NK-92 (cell line): ENCODE data around the gene GABRB3.

Source experiments
- DNase-seq: peaks from one replicate; lab custom pipeline; 2025; ENCODE audit not compliant: unreplicated experiment; lab: John Stamatoyannopoulos, UW

GABRB3 gene

GRCh38 chr15:26679927-26680326 lies 92.9 kb downstream of the GABRB3 start:
- DNase-seq = no peak

- DNase-seq = no peak
Measured at GRCh38 chr15:26676115-26676514, 96.8 kb downstream of the GABRB3 start.

- no peak for DNase-seq
Measured at GRCh38 chr15:26674467-26674866, 98.4 kb downstream of the GABRB3 start.

- DNase-seq = no peak
Measured at GRCh38 chr15:26673445-26673844, 99.4 kb downstream of the GABRB3 start.

DNA sequence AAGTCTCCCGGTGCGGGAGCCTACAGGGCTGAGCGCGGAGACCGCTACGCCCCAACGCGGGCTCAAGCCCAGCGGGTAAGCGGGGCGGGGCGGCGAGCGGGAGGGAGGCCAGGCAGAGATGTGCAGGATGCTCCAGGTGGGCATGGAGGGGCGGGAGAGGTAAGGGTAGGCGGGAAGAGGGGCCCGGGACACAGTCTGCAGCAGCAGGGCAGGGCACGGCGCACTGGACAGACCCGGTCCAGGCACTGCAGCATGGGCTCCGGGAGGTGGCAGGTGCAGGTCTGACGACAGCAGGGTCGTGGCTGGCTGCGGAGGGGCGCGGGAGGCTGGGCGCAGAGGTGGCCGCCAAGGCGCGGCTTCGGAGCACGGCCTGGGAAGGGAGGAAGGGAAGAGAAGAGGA lies 102.8 kb downstream of the GABRB3 start:
- DNase-seq = no peak

DNA sequence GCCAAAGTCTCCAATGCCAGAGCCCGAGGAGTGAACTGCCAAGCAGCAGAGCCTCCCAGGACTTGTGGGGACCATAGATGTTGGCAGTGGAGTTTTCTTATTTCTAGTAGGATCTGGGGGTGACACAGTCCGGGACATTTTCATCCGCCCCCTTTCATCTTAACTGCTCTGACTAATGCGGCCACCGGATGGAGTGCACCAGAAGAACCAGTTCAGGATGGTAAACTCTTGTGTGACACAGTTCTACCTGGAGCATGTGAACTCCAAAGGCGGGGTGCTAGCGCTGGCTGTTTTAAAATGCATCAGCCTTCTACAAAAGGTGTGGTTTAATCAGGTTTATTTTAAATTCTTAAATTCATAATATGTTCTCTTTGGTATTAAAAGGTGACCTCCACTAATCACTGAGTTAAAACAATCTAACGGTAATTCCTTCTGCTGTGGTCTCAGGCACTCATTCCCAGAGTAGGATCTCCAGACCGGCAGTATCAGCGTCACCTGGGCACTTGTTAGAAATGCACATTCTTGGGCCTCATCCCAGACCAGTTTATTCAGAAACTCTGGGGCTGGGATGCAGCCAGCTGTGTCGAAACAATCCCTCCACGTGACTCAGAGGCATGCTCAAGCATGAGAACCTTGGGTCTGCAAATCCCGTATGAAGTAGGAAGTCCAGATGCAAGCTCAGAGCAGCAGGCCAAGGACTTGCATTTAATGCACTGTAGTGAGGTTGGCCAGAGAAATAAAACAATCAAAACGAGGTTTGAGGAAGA lies 105.5 kb downstream of the GABRB3 start:
- no peak for DNase-seq

- DNase-seq = no peak
Measured at GRCh38 chr15:26665957-26666791, 106.7 kb downstream of the GABRB3 start.

- DNase-seq = no peak
Measured at GRCh38 chr15:26662283-26662682, 110.6 kb downstream of the GABRB3 start.

DNA sequence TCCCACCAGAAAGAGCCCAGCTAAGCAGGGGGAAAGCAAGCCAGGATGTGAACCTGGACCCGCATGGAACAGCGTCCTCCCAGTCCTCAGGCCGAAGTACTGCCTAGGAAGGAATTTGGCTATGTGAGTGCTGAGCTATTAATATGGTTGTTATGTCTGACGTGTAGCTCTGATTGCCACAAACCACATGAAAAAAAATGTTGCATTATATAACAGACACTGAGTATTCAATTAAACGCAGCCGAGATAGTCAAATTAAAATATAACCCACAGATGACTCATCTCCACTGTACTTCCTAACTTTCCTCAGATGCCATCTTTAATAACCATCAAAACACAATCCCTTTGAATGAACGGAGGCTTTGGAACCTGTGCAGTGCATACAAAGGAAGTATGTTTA lies 111.1 kb downstream of the GABRB3 start:
- DNase-seq = no peak

- no peak for DNase-seq
Measured at GRCh38 chr15:26661107-26661506, 111.8 kb downstream of the GABRB3 start.

DNA sequence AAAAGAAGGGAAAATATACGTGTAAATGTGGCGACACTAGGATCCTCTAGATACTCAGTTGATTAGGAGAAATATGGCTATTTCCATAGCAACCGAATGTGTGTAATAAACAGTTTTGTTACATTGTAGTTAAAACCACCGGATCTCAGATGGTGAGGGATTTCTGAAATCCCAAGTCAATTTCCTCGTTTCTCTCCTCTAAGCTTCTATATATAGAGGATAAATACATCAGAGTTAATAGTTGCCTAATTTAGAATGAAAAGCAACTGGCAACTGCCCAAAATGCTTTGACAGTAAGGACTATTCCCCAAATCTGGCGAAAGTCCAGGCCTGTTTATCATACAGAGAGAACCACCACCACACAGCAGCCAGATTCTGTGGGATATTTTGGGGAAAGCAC lies 112.6 kb downstream of the GABRB3 start:
- no peak for DNase-seq

- no peak for DNase-seq
Measured at GRCh38 chr15:26658290-26658689, 114.6 kb downstream of the GABRB3 start.

DNA sequence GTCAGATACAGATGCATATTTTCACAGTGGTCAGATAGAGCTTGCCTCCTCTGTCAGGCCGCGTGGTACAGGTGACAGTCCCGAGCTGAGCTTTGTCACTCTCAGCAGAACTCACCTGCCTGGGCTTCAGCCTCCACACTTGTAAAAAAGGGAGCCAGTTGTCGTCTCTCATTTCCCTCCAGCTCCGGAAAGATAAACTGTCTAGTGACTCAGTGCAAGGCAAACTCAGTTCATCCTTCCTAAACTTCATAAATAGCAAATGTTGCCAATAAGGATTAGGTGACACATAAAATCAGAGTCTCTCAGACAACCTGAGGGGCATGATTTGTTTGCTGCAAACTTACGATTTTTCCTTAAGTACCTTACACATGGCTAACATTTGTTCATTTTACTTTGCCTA lies 116.8 kb downstream of the GABRB3 start:
- no peak for DNase-seq

DNA sequence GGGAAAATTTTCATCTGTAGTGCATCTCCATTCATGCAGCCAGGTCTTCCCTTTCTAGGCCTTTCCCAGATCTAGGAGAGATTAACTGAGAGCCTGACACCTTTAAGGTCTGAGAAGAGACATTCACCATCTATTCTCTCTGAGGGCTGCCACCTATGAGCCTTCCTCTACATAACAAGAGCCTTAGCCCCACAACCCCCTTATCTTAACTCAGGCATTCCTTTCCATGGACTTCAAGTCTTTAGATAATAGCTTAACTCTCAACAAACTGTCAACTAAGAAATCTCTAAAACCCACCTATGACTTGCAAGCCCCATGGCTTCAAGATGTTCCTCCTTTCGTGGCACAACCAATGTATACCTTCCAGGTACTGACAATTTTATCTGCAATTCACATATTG lies 121.0 kb downstream of the GABRB3 start:
- no peak for DNase-seq

- no peak for DNase-seq
Measured at GRCh38 chr15:26648676-26649075, 124.2 kb downstream of the GABRB3 start.

DNA sequence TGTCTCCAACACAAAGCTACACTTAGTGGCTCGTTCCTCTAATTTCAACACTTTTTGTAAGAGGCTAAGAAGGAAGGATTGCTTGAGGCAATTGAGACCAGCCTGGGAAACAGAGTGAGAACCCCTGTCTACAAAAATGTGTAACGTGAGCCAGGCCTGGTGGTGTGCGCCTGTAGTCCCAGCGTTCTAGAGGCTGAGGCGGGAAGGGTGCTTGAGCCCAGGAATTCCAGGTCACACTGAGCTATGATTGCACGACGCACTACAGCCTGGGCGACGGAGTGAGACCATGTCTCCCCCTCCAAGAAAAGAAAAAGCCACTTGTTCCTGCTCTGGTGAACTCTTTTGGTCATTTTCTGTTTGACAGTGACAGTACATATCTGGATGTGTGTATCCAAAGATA lies 127.9 kb downstream of the GABRB3 start:
- DNase-seq = no peak

- DNase-seq = no peak
Measured at GRCh38 chr15:26641144-26641543, 131.7 kb downstream of the GABRB3 start.

DNA sequence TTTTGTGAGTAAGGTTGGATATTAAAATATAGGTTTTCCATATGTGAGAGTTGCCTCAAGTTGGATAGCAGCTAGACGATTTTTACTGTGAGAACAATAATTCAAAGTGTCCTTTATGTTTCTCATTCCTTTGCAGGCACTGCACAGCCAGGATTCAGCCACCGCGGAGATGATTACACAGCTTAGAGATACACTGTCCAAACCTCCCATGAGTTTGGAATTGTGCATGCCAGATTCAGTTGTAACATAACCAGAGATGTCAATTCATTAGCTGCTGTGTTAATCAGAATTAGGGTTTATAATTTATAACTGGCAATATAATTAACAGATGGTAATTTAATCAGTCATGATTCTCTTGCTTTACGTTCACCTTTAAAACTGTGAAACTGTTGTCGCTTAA lies 132.3 kb downstream of the GABRB3 start:
- no peak for DNase-seq

DNA sequence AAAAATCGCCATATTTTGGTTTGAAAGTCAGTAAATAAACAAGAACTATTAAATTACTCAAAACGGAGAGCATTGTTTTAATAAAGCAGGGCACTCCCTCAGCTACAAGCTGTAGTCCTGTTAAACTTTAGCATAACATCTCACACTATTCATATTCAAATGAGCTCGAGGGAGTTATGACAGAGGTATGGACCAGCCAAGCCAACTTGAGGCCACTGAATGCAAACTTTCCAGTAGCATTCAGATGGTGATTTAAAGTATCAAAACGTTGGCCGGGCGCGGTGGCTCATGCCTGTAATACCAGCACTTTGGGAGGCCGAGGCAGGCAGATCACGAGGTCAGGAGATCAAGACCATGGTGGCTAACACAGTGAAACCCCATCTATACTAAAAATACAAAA lies 132.9 kb downstream of the GABRB3 start:
- DNase-seq = no peak

GRCh38 chr15:26635614-26636013 lies 137.3 kb downstream of the GABRB3 start:
- no peak for DNase-seq

- DNase-seq = no peak
Measured at GRCh38 chr15:26635105-26635504, 137.8 kb downstream of the GABRB3 start.

GRCh38 chr15:26634319-26634718 lies 138.5 kb downstream of the GABRB3 start:
- no peak for DNase-seq
